OCI-LY7 (cell line): Measurements from ENCODE around the gene IAPP. TPM values are rescaled to one million over a fixed set of nuclear protein-coding genes. Genes with fewer than 3 reads are reported as not detected.
"Not testable (repeated sequence)": the region's sequence is repeated elsewhere in the genome, so short reads cannot be mapped to it uniquely, and the experiment has no call there.

Experiments used
- BruUV-seq: library from RNA; stranded (reverse); fragments of 400-500 nt; replicated peaks from 2 replicates; lab custom pipeline; 2021; lab: Mats Ljungman, UMichigan
- CTCF ChIA-PET: fragments of 300-600 bp; sonication (Branson Sonifier 250); formaldehyde crosslinking; loops from one replicate; lab custom pipeline; 2022; ENCODE audit warnings: antibody characterized with exemption; ENCODE audit not compliant: unreplicated experiment; lab: Charles Lee
- POLR2A ChIA-PET: fragments of 300-600 bp; sonication (Branson Sonifier 250); formaldehyde crosslinking; loops from one replicate; lab custom pipeline; 2022; ENCODE audit warnings: antibody characterized with exemption; lab: Charles Lee
- DNase-seq: peaks from one replicate; pipeline ENCODE4 v3.0.0-alpha.2; 2015; ENCODE audit warnings: low spot score
- H2AFZ ChIP-seq: fragments of 200-600 bp; sonication (generic), shearing (Covaris generic); 2 replicates; pipeline ENCODE4 v1.6.1; 2014; ENCODE audit warnings: mild to moderate bottlenecking, antibody characterized with exemption, low read length, moderate library complexity
- H3K27ac ChIP-seq: fragments of 200-600 bp; sonication (generic); 2 replicates; pipeline ENCODE4 v1.5.1; 2014; ENCODE audit warnings: mixed run types, low read depth, mild to moderate bottlenecking, moderate library complexity, low read length, inconsistent platforms; ENCODE audit not compliant: poor library complexity, severe bottlenecking
- H3K36me3 ChIP-seq: fragments of 200-600 bp; sonication (generic); 2 replicates; pipeline ENCODE4 v1.6.1; 2014; ENCODE audit warnings: mild to moderate bottlenecking, antibody characterized with exemption, low read length, moderate library complexity, mixed read lengths; ENCODE audit not compliant: insufficient read depth
- H3K4me1 ChIP-seq: fragments of 200-600 bp; sonication (generic); 2 replicates; pipeline ENCODE4 v1.5.1; 2014; ENCODE audit warnings: mild to moderate bottlenecking, low read length; ENCODE audit not compliant: insufficient read depth, poor library complexity, severe bottlenecking
- H3K4me2 ChIP-seq: fragments of 200-600 bp; sonication (generic); 2 replicates; pipeline ENCODE4 v1.6.1; 2014; ENCODE audit warnings: mild to moderate bottlenecking, low read length
- H3K4me3 ChIP-seq: fragments of 200-600 bp; sonication (generic); 2 replicates; pipeline ENCODE4 v1.5.1; 2014; ENCODE audit warnings: mild to moderate bottlenecking, low read depth, low read length; ENCODE audit not compliant: poor library complexity, severe bottlenecking
- H3K79me2 ChIP-seq: fragments of 200-600 bp; sonication (generic); 2 replicates; pipeline ENCODE4 v1.6.1; 2016; ENCODE audit warnings: low read depth, mild to moderate bottlenecking, low read length, moderate library complexity, mixed read lengths; ENCODE audit not compliant: insufficient read depth
- H3K9me2 ChIP-seq: fragments of 200-600 bp; sonication (generic); 2 replicates; pipeline ENCODE4 v1.6.1; 2016; ENCODE audit warnings: mild to moderate bottlenecking, low read length, mixed read lengths; ENCODE audit not compliant: insufficient read depth
- H3K9me3 ChIP-seq: fragments of 200-600 bp; sonication (generic); 2 replicates; pipeline ENCODE4 v1.6.1; 2014; ENCODE audit warnings: mild to moderate bottlenecking, mixed run types, low read length, mixed read lengths
- H4K20me1 ChIP-seq: fragments of 200-600 bp; sonication (generic); 2 replicates; pipeline ENCODE4 v1.6.1; 2014; ENCODE audit warnings: mild to moderate bottlenecking, antibody characterized with exemption, low read length, moderate library complexity, mixed read lengths; ENCODE audit not compliant: insufficient read depth
- CTCF ChIP-seq: fragments of 200-600 bp; sonication (generic); conservative IDR thresholded peaks from 2 replicates; pipeline ENCODE4 v1.5.1; 2014; ENCODE audit warnings: mild to moderate bottlenecking, antibody characterized with exemption, low read length, moderate library complexity, mixed read lengths
- EZH2phosphoT487 ChIP-seq: fragments of 200-600 bp; sonication (generic); IDR thresholded peaks from 2 replicates; pipeline ENCODE4 v1.6.1; 2018; ENCODE audit warnings: low read depth, borderline replicate concordance, mild to moderate bottlenecking, mixed run types, antibody characterized with exemption, low read length, moderate library complexity, mixed read lengths
- intact Hi-C: fragments of 100-400 bp; cut with micrococcal nuclease; formaldehyde crosslinking; loops from one replicate; pipeline ENCODE4 v1.10.0; 2022; ENCODE audit not compliant: unreplicated experiment
- total RNA-seq, 2 experiments: library from RNA; depleted of rRNA in 1 of 2; stranded (reverse); fragments of >200 nt in 1 of 2; shearing (Covaris generic) in 1 of 2; gene quantifications; 2 replicates each; pipeline ENCODE4 v1.2.3, GENCODE V29; 2014 to 2022

IAPP gene
- total RNA-seq, 2 experiments from 2014 or later: not detected

- H3K4me2 ChIP-seq: no peak overlapping the region
- H3K9me3 ChIP-seq: no peaks in the 10 kb centered on the region
- DNase-seq: no peak
- TF ChIP-seq CTCF (no peak), EZH2phosphoT487 (no peak)
- no peaks in the 10 kb centered on the region for H3K4me1 ChIP-seq
- H3K4me3 ChIP-seq: no peak overlapping the region
- no peaks in the 10 kb centered on the region for H3K9me2 ChIP-seq
- no peak overlapping the region for H2AFZ ChIP-seq
- H3K27ac ChIP-seq: no peak overlapping the region
- no peaks in the 10 kb centered on the region for H4K20me1 ChIP-seq
- H3K36me3 ChIP-seq: no peaks in the 10 kb centered on the region
- CTCF ChIA-PET: no interaction called here
- no peaks in the 10 kb centered on the region for H3K79me2 ChIP-seq
- no TSS peak for BruUV-seq
- POLR2A ChIA-PET: interaction anchor here (0.6 kb wide), 1 partner anchor 344 kb away, joined by 3 read pairs; no protein-coding TSS in a partner anchor
- intact Hi-C loops: no loop called here
Observed at GRCh38 chr12:21413369-21414277, 40.9 kb downstream of the IAPP start.

GRCh38 chr12:21416511-21417121, 43.9 kb downstream of the IAPP start:
- no peak for DNase-seq
- H4K20me1 ChIP-seq: no peaks in the 10 kb centered on the region
- POLR2A ChIA-PET: interaction anchor here (1.2 kb wide), 1 partner anchor 21 kb away, joined by 3 read pairs; no protein-coding TSS in a partner anchor
- no TSS peak for BruUV-seq
- H3K36me3 ChIP-seq: no peaks in the 10 kb centered on the region
- no peaks in the 10 kb centered on the region for H3K9me3 ChIP-seq
- H3K9me2 ChIP-seq: no peaks in the 10 kb centered on the region
- H3K4me1 ChIP-seq: no peaks in the 10 kb centered on the region
- no peak overlapping the region for H3K4me2 ChIP-seq
- CTCF ChIA-PET: no interaction called here
- H3K79me2 ChIP-seq: no peaks in the 10 kb centered on the region
- no peak overlapping the region for H2AFZ ChIP-seq
- intact Hi-C loops: no loop called here
- H3K4me3 ChIP-seq: no peak overlapping the region
- no peak overlapping the region for H3K27ac ChIP-seq
- TF ChIP-seq CTCF: no peak
- no peak for TF ChIP-seq EZH2phosphoT487

- CTCF ChIA-PET, H2AFZ ChIP-seq, BruUV-seq, POLR2A ChIA-PET, H3K4me1 ChIP-seq, intact Hi-C loops, H4K20me1 ChIP-seq, H3K27ac ChIP-seq, H3K4me2 ChIP-seq, H3K9me3 ChIP-seq, H3K4me3 ChIP-seq, H3K9me2 ChIP-seq, H3K79me2 ChIP-seq, DNase-seq, H3K36me3 ChIP-seq: not testable (repeated sequence)
Observed at GRCh38 chr12:21418398-21418797, 45.7 kb downstream of the IAPP start.

- H4K20me1 ChIP-seq, H3K79me2 ChIP-seq, H3K4me2 ChIP-seq, intact Hi-C loops, BruUV-seq, H3K4me1 ChIP-seq, H3K36me3 ChIP-seq, H3K9me3 ChIP-seq, H3K9me2 ChIP-seq, CTCF ChIA-PET, DNase-seq, POLR2A ChIA-PET, H3K27ac ChIP-seq, H2AFZ ChIP-seq, H3K4me3 ChIP-seq: not testable (repeated sequence)
Observed at GRCh38 chr12:21419009-21419699, 46.5 kb downstream of the IAPP start.
